HEK293 (cell line): ENCODE data around the gene TEPSIN.

Source experiments
- CTCF ChIA-PET: fragments of 350-600 bp; formaldehyde crosslinking; extraction: SDS; loops from one replicate; lab custom pipeline; 2021; ENCODE audit warnings: antibody characterized with exemption; lab: Yijun Ruan, JAX
- POLR2A ChIA-PET: fragments of 300-600 bp; formaldehyde crosslinking; extraction: SDS; loops from one replicate; lab custom pipeline; 2020; ENCODE audit warnings: antibody characterized with exemption, inconsistent platforms; lab: Yijun Ruan, JAX
- H3K27ac ChIP-seq: fragments of 200-500 bp; sonication (Bioruptor generic); 2 replicates; pipeline ENCODE4 v1.5.1; 2014; ENCODE audit warnings: low read depth, low read length, control low read depth, inconsistent platforms; ENCODE audit errors: extremely low read depth
- H3K36me3 ChIP-seq, 2 experiments: fragments of 200-500 bp in 1 of 2; sonication (Bioruptor generic) in 1 of 2; 1 replicate in 1 of 2; 2 replicates in 1 of 2; pipeline ENCODE4 v1.5.1; 2014 to 2017; ENCODE audit warnings: inconsistent platforms in 2 of 2, low read length in 2 of 2; ENCODE audit not compliant: control insufficient read depth in 2 of 2, insufficient read depth in 1 of 2
- H3K4me1 ChIP-seq: fragments of 200-500 bp; sonication (Bioruptor generic); 2 replicates; pipeline ENCODE4 v1.5.1; 2014; ENCODE audit warnings: mild to moderate bottlenecking, low read length, inconsistent platforms; ENCODE audit not compliant: control insufficient read depth, insufficient read depth
- H3K4me3 ChIP-seq: 2 replicates; pipeline ENCODE4 v1.5.1; 2011; ENCODE audit warnings: low read depth, mild to moderate bottlenecking, control low read depth, low read length, moderate library complexity
- H3K9me3 ChIP-seq: fragments of 200-500 bp; sonication (Bioruptor generic); 2 replicates; pipeline ENCODE4 v1.5.1; 2014; ENCODE audit warnings: low read depth, low read length, inconsistent platforms; ENCODE audit not compliant: control insufficient read depth, insufficient read depth
- BCL6B ChIP-seq: fragments of 450-650 bp; formaldehyde crosslinking; IDR thresholded peaks from 2 replicates; pipeline ENCODE4 v1.5.1; 2017; ENCODE audit warnings: missing biosample characterization, missing genetic modification characterization
- GFI1B ChIP-seq: fragments of 450-650 bp; formaldehyde crosslinking; IDR thresholded peaks from 2 replicates; pipeline ENCODE4 v1.5.1; 2016; ENCODE audit warnings: missing biosample characterization, missing genetic modification characterization
- INSM2 ChIP-seq: fragments of 450-650 bp; formaldehyde crosslinking; IDR thresholded peaks from 2 replicates; pipeline ENCODE4 v1.5.1; 2016; ENCODE audit warnings: missing biosample characterization, missing genetic modification characterization
- PATZ1 ChIP-seq: fragments of 450-650 bp; formaldehyde crosslinking; IDR thresholded peaks from 2 replicates; pipeline ENCODE4 v1.5.1; 2016; ENCODE audit warnings: missing biosample characterization, missing genetic modification characterization
- PRDM6 ChIP-seq: fragments of 450-650 bp; formaldehyde crosslinking; IDR thresholded peaks from 2 replicates; pipeline ENCODE4 v1.5.1; 2017; ENCODE audit warnings: missing biosample characterization, missing genetic modification characterization
- SCRT1 ChIP-seq: fragments of 450-650 bp; formaldehyde crosslinking; IDR thresholded peaks from 2 replicates; pipeline ENCODE4 v1.5.1; 2016; ENCODE audit warnings: missing biosample characterization, missing genetic modification characterization, borderline replicate concordance
- ZNF112 ChIP-seq: fragments of 450-650 bp; formaldehyde crosslinking; IDR thresholded peaks from 2 replicates; pipeline ENCODE4 v1.5.0; 2017; ENCODE audit warnings: missing biosample characterization, missing genetic modification characterization
- ZNF146 ChIP-seq: fragments of 450-650 bp; formaldehyde crosslinking; IDR thresholded peaks from 2 replicates; pipeline ENCODE4 v1.5.1; 2016; ENCODE audit warnings: missing biosample characterization, missing genetic modification characterization
- ZNF16 ChIP-seq: fragments of 450-650 bp; formaldehyde crosslinking; IDR thresholded peaks from 2 replicates; pipeline ENCODE4 v1.5.1; 2016; ENCODE audit warnings: low read depth, missing biosample characterization, missing genetic modification characterization
- ZNF174 ChIP-seq: fragments of 450-650 bp; formaldehyde crosslinking; IDR thresholded peaks from 2 replicates; pipeline ENCODE4 v1.5.0; 2017; ENCODE audit warnings: missing biosample characterization, mild to moderate bottlenecking, missing genetic modification characterization
- ZNF248 ChIP-seq: fragments of 450-650 bp; formaldehyde crosslinking; IDR thresholded peaks from 2 replicates; pipeline ENCODE4 v1.5.1; 2017; ENCODE audit warnings: missing biosample characterization, missing genetic modification characterization
- ZNF549 ChIP-seq: fragments of 450-650 bp; IDR thresholded peaks from 2 replicates; pipeline ENCODE4 v1.5.1; 2018; ENCODE audit warnings: missing biosample characterization, missing genetic modification characterization, mild to moderate bottlenecking, inconsistent platforms, moderate library complexity
- ZNF596 ChIP-seq: fragments of 450-650 bp; IDR thresholded peaks from 2 replicates; pipeline ENCODE4 v1.5.0; 2018; ENCODE audit warnings: missing biosample characterization, mild to moderate bottlenecking, missing genetic modification characterization, moderate library complexity
- ZNF600 ChIP-seq: fragments of 450-650 bp; formaldehyde crosslinking; IDR thresholded peaks from 2 replicates; pipeline ENCODE4 v1.5.1; 2016; ENCODE audit warnings: missing biosample characterization, missing genetic modification characterization
- ZNF624 ChIP-seq: fragments of 450-650 bp; formaldehyde crosslinking; IDR thresholded peaks from 2 replicates; pipeline ENCODE4 v1.5.1; 2017; ENCODE audit warnings: missing biosample characterization, missing genetic modification characterization
- ZNF837 ChIP-seq: fragments of 450-650 bp; formaldehyde crosslinking; IDR thresholded peaks from 2 replicates; pipeline ENCODE4 v1.5.1; 2016; ENCODE audit warnings: missing biosample characterization, missing genetic modification characterization

Gene TEPSIN

GRCh38 chr17:81282141-81282540, 43.3 kb upstream of the TEPSIN start:
- TF ChIP-seq ZNF596 (tag by site-specific recombination) (no peak), ZNF174 (no peak), ZNF112 (no peak), ZNF624 (tag by site-specific recombination) (no peak), INSM2 (tag by site-specific recombination) (no peak), ZNF16 (tag by site-specific recombination) (no peak)
- Histone ChIP-seq H3K9me3 (no peaks in the 10 kb centered on the region), H3K36me3 (peaks cover 0 to 84% of the 10 kb centered on the region in 2 experiments), H3K4me3 (no peak overlapping the region), H3K4me1 (no peaks in the 10 kb centered on the region), H3K27ac (no peak overlapping the region)
- POLR2A ChIA-PET = interaction anchor here (0.5 kb wide), 1 partner anchor 191 kb away, joined by 4 read pairs; no protein-coding TSS in a partner anchor
- CTCF ChIA-PET = interaction anchor here (2.4 kb wide), 1 partner anchor 9 kb away, joined by 10 read pairs; no protein-coding TSS in a partner anchor

- Histone ChIP-seq H3K9me3 (no peaks in the 10 kb centered on the region), H3K27ac (no peak overlapping the region), H3K36me3 (peaks cover 5 to 88% of the 10 kb centered on the region in 2 experiments), H3K4me3 (no peak overlapping the region), H3K4me1 (no peaks in the 10 kb centered on the region)
- ChIA-PET POLR2A (no interaction called here), CTCF (interaction anchor here (2.4 kb wide), 1 partner anchor 10 kb away, joined by 10 read pairs; no protein-coding TSS in a partner anchor)
- no peak for TF ChIP-seq PRDM6 (tag by site-specific recombination)
- no peak for TF ChIP-seq ZNF549 (tag by site-specific recombination)
- no peak for TF ChIP-seq SCRT1 (tag by site-specific recombination)
- TF ChIP-seq PATZ1 (tag by site-specific recombination) = no peak
- TF ChIP-seq GFI1B (tag by site-specific recombination) = no peak
- TF ChIP-seq ZNF248 (tag by site-specific recombination) = no peak
- no peak for TF ChIP-seq ZNF146 (tag by site-specific recombination)
Measured at GRCh38 chr17:81280571-81280970, 41.7 kb upstream of the TEPSIN start.

- Histone ChIP-seq H3K9me3 (no peaks in the 10 kb centered on the region), H3K4me1 (no peaks in the 10 kb centered on the region), H3K27ac (no peak overlapping the region), H3K4me3 (no peak overlapping the region), H3K36me3 (peaks cover 5 to 87% of the 10 kb centered on the region in 2 experiments)
- ChIA-PET CTCF (interaction anchor here (0.7 to 2.4 kb wide), 2 partner anchors 10 to 11 kb away, joined by 3 to 10 read pairs; no protein-coding TSS in a partner anchor), POLR2A (no interaction called here)
- TF ChIP-seq BCL6B (tag by site-specific recombination) = no peak
- TF ChIP-seq ZNF837 = no peak
- TF ChIP-seq ZNF16 (tag by site-specific recombination) = no peak
- 0 out of 2 replicates have a peak, but pooled peaks have one; percentile 49 for TF ChIP-seq ZNF600 (tag by site-specific recombination)
Measured at GRCh38 chr17:81279278-81280275, 40.7 kb upstream of the TEPSIN start.
